ENCODE results near the gene FBXO36.

DNA sequence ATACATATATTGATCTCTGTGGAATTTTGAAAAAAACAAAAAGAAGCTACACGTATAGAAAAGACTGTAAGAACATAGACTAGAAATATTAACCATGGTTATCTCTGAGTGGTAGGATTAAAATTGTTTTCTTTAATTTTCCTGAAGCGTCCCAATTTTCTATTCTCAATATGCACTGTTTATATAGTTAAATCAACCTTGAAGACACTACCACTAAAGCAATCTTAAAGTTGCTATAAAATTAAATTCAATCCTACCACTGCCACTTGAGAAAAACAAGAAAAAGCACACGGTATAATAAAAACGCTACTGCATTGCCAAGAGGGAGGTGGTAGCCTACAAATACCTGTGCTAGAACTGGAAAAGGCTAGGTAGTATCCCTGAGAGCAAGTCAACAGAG, 47.7 kb upstream of the FBXO36 start:
- TF ChIP-seq POLR2A (IDR thresholded peaks at IDR 0.05; ENCODE audit: low read length) (no peak), EP300 (IDR thresholded peaks at IDR 0.05) (no peak), SREBF2 (IDR thresholded peaks at IDR 0.05) (no peak), CBX8 (IDR thresholded peaks at IDR 0.05) (no peak), KDM5A (IDR thresholded peaks at IDR 0.05) (no peak), HOXA7 (CRISPR knock-in tag; IDR thresholded peaks at IDR 0.05) (no peak), JUN (IDR thresholded peaks at IDR 0.05) (no peak), RNF2 (IDR thresholded peaks at IDR 0.05; ENCODE audit: borderline replicate concordance, low read depth) (no peak), ESRRA (IDR thresholded peaks at IDR 0.05; ENCODE audit: borderline replicate concordance, low read length) (no peak)
- TF ChIP-seq, protein P1, sequence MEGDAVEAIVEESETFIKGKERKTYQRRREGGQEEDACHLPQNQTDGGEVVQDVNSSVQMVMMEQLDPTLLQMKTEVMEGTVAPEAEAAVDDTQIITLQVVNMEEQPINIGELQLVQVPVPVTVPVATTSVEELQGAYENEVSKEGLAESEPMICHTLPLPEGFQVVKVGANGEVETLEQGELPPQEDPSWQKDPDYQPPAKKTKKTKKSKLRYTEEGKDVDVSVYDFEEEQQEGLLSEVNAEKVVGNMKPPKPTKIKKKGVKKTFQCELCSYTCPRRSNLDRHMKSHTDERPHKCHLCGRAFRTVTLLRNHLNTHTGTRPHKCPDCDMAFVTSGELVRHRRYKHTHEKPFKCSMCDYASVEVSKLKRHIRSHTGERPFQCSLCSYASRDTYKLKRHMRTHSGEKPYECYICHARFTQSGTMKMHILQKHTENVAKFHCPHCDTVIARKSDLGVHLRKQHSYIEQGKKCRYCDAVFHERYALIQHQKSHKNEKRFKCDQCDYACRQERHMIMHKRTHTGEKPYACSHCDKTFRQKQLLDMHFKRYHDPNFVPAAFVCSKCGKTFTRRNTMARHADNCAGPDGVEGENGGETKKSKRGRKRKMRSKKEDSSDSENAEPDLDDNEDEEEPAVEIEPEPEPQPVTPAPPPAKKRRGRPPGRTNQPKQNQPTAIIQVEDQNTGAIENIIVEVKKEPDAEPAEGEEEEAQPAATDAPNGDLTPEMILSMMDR (IDR thresholded peaks at IDR 0.05) = no peak
- TF ChIP-seq, protein P2, sequence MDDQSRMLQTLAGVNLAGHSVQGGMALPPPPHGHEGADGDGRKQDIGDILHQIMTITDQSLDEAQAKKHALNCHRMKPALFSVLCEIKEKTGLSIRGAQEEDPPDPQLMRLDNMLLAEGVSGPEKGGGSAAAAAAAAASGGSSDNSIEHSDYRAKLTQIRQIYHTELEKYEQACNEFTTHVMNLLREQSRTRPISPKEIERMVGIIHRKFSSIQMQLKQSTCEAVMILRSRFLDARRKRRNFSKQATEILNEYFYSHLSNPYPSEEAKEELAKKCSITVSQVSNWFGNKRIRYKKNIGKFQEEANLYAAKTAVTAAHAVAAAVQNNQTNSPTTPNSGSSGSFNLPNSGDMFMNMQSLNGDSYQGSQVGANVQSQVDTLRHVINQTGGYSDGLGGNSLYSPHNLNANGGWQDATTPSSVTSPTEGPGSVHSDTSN (IDR thresholded peaks at IDR 0.05) = no peak
- TF ChIP-seq, protein P3, sequence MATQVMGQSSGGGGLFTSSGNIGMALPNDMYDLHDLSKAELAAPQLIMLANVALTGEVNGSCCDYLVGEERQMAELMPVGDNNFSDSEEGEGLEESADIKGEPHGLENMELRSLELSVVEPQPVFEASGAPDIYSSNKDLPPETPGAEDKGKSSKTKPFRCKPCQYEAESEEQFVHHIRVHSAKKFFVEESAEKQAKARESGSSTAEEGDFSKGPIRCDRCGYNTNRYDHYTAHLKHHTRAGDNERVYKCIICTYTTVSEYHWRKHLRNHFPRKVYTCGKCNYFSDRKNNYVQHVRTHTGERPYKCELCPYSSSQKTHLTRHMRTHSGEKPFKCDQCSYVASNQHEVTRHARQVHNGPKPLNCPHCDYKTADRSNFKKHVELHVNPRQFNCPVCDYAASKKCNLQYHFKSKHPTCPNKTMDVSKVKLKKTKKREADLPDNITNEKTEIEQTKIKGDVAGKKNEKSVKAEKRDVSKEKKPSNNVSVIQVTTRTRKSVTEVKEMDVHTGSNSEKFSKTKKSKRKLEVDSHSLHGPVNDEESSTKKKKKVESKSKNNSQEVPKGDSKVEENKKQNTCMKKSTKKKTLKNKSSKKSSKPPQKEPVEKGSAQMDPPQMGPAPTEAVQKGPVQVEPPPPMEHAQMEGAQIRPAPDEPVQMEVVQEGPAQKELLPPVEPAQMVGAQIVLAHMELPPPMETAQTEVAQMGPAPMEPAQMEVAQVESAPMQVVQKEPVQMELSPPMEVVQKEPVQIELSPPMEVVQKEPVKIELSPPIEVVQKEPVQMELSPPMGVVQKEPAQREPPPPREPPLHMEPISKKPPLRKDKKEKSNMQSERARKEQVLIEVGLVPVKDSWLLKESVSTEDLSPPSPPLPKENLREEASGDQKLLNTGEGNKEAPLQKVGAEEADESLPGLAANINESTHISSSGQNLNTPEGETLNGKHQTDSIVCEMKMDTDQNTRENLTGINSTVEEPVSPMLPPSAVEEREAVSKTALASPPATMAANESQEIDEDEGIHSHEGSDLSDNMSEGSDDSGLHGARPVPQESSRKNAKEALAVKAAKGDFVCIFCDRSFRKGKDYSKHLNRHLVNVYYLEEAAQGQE (IDR thresholded peaks at IDR 0.05) = no peak

Measured in A549 (cell line).